ENCODE data around the gene SHH. TPM values are rescaled to one million over a fixed set of nuclear protein-coding genes. Genes with fewer than 3 reads are reported as not detected.

Gene SHH
- total and polyA plus RNA-seq, 2 of the 13 experiments (the other 11 are each of a cell fraction or from before 2014, with no cell fraction given), result 1.9 to 3.4 TPM

DNA sequence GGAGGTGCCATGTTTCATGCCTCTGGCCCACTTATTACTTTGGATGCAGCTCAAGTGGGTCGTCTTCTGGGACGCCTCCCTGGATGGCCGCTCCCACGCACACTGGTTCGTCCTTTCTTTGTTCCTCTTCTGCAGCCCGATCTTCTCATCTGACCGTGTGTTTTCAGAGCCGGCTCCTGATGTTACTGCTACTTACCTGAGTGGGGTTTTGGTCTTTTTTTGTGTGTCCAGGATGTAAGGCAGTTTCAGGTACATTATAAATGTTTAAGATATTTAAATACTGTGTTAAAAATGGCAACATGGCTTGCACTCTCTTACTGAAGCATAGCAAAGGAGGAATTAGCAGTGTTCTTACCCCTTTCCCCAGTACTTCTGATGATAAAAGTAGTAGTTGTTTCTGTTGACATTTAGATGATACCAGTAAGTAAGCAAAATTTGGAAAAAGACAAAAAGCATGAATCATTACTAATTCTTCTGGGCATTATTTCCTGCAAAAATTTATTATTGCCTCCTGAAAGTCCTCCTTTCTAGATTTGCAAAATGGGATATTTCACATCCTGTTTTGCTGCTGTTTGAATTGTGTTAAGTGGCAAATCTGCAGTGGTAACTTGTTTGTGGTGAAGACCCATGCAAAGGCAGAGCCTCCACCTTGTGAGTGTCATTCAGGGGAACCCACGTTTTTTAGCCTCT is 59.4 kb downstream of the SHH start (continued):
- TF ChIP-seq, protein P1, sequence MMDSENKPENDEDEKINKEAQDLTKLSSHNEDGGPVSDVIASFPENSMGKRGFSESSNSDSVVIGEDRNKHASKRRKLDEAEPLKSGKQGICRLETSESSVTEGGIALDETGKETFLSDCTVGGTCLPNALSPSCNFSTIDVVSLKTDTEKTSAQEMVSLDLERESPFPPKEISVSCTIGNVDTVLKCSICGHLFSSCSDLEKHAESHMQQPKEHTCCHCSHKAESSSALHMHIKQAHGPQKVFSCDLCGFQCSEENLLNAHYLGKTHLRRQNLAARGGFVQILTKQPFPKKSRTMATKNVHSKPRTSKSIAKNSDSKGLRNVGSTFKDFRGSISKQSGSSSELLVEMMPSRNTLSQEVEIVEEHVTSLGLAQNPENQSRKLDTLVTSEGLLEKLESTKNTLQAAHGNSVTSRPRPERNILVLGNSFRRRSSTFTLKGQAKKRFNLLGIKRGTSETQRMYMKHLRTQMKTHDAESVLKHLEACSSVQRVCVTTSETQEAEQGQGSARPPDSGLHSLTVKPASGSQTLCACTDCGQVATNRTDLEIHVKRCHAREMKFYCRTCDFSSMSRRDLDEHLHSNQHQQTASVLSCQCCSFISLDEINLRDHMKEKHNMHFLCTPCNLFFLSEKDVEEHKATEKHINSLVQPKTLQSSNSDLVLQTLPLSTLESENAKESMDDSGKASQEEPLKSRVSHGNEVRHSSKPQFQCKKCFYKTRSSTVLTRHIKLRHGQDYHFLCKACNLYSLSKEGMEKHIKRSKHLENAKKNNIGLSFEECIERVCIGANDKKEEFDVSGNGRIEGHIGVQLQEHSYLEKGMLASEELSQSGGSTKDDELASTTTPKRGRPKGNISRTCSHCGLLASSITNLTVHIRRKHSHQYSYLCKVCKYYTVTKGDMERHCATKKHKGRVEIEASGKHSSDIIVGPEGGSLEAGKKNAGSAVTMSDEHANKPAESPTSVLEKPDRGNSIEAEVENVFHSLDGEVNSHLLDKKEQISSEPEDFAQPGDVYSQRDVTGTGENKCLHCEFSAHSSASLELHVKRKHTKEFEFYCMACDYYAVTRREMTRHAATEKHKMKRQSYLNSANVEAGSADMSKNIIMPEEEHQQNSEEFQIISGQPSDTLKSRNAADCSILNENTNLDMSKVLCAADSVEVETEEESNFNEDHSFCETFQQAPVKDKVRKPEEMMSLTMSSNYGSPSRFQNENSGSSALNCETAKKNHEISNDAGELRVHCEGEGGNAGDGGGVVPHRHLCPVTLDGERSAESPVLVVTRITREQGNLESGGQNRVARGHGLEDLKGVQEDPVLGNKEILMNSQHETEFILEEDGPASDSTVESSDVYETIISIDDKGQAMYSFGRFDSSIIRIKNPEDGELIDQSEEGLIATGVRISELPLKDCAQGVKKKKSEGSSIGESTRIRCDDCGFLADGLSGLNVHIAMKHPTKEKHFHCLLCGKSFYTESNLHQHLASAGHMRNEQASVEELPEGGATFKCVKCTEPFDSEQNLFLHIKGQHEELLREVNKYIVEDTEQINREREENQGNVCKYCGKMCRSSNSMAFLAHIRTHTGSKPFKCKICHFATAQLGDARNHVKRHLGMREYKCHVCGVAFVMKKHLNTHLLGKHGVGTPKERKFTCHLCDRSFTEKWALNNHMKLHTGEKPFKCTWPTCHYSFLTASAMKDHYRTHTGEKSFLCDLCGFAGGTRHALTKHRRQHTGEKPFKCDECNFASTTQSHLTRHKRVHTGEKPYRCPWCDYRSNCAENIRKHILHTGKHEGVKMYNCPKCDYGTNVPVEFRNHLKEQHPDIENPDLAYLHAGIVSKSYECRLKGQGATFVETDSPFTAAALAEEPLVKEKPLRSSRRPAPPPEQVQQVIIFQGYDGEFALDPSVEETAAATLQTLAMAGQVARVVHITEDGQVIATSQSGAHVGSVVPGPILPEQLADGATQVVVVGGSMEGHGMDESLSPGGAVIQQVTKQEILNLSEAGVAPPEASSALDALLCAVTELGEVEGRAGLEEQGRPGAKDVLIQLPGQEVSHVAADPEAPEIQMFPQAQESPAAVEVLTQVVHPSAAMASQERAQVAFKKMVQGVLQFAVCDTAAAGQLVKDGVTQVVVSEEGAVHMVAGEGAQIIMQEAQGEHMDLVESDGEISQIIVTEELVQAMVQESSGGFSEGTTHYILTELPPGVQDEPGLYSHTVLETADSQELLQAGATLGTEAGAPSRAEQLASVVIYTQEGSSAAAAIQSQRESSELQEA (CRISPR knock-in tag; IDR thresholded peaks at IDR 0.05; ENCODE audit: not compliant biosample characterization), result no peak
- TF ChIP-seq, protein P2, sequence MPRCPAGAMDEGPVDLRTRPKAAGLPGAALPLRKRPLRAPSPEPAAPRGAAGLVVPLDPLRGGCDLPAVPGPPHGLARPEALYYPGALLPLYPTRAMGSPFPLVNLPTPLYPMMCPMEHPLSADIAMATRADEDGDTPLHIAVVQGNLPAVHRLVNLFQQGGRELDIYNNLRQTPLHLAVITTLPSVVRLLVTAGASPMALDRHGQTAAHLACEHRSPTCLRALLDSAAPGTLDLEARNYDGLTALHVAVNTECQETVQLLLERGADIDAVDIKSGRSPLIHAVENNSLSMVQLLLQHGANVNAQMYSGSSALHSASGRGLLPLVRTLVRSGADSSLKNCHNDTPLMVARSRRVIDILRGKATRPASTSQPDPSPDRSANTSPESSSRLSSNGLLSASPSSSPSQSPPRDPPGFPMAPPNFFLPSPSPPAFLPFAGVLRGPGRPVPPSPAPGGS (CRISPR knock-in tag; IDR thresholded peaks at IDR 0.05), result no peak
- TF ChIP-seq BRCA1 (CRISPR knock-in tag; IDR thresholded peaks at IDR 0.05) (no peak), TOE1 (CRISPR knock-in tag; IDR thresholded peaks at IDR 0.05) (no peak), ZNF746 (CRISPR knock-in tag; IDR thresholded peaks at IDR 0.05) (no peak)
- TF ChIP-seq, protein P3, sequence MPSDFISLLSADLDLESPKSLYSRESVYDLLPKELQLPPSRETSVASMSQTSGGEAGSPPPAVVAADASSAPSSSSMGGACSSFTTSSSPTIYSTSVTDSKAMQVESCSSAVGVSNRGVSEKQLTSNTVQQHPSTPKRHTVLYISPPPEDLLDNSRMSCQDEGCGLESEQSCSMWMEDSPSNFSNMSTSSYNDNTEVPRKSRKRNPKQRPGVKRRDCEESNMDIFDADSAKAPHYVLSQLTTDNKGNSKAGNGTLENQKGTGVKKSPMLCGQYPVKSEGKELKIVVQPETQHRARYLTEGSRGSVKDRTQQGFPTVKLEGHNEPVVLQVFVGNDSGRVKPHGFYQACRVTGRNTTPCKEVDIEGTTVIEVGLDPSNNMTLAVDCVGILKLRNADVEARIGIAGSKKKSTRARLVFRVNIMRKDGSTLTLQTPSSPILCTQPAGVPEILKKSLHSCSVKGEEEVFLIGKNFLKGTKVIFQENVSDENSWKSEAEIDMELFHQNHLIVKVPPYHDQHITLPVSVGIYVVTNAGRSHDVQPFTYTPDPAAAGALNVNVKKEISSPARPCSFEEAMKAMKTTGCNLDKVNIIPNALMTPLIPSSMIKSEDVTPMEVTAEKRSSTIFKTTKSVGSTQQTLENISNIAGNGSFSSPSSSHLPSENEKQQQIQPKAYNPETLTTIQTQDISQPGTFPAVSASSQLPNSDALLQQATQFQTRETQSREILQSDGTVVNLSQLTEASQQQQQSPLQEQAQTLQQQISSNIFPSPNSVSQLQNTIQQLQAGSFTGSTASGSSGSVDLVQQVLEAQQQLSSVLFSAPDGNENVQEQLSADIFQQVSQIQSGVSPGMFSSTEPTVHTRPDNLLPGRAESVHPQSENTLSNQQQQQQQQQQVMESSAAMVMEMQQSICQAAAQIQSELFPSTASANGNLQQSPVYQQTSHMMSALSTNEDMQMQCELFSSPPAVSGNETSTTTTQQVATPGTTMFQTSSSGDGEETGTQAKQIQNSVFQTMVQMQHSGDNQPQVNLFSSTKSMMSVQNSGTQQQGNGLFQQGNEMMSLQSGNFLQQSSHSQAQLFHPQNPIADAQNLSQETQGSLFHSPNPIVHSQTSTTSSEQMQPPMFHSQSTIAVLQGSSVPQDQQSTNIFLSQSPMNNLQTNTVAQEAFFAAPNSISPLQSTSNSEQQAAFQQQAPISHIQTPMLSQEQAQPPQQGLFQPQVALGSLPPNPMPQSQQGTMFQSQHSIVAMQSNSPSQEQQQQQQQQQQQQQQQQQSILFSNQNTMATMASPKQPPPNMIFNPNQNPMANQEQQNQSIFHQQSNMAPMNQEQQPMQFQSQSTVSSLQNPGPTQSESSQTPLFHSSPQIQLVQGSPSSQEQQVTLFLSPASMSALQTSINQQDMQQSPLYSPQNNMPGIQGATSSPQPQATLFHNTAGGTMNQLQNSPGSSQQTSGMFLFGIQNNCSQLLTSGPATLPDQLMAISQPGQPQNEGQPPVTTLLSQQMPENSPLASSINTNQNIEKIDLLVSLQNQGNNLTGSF (CRISPR knock-in tag; IDR thresholded peaks at IDR 0.05), result no peak

All from HepG2 (cell line).